Liver (tissue), 3 donors: Measurements from ENCODE around the gene SMC4.

Experiments used
- EGR1 ChIP-seq, 2 donors: IDR thresholded peaks; 2 replicates each; pipeline ENCODE4 v1.6.1; 2016 to 2018; ENCODE audit warnings: antibody characterized with exemption in 2 of 2, low read depth in 2 of 2
- FOXA1 ChIP-seq: IDR thresholded peaks from 2 replicates; pipeline ENCODE4 v1.6.1; 2016; ENCODE audit warnings: antibody characterized with exemption
- GABPA ChIP-seq, 2 donors: IDR thresholded peaks in 1 of 2; conservative IDR thresholded peaks in 1 of 2; 2 replicates each; pipeline ENCODE4 v1.6.1; 2016; ENCODE audit warnings: antibody characterized with exemption in 2 of 2, mild to moderate bottlenecking in 1 of 2, moderate library complexity in 1 of 2
- JUND ChIP-seq, 2 donors: IDR thresholded peaks; 2 replicates each; pipeline ENCODE4 v1.6.1; 2016; ENCODE audit warnings: antibody characterized with exemption in 2 of 2
- RAD21 ChIP-seq, 2 donors: IDR thresholded peaks; 2 replicates each; pipeline ENCODE4 v1.6.1; 2016; ENCODE audit warnings: antibody characterized with exemption in 2 of 2, mild to moderate bottlenecking in 2 of 2
- RXRA ChIP-seq, 2 donors: IDR thresholded peaks; 2 replicates each; pipeline ENCODE4 v1.6.1; 2017 to 2018; ENCODE audit warnings: antibody characterized with exemption in 2 of 2, mild to moderate bottlenecking in 1 of 2
- SP1 ChIP-seq: IDR thresholded peaks from 2 replicates; pipeline ENCODE4 v1.6.1; 2018; ENCODE audit warnings: antibody characterized with exemption, mild to moderate bottlenecking
- TAF1 ChIP-seq: conservative IDR thresholded peaks from 2 replicates; pipeline ENCODE4 v1.6.1; 2016; ENCODE audit warnings: antibody characterized with exemption, mild to moderate bottlenecking
- YY1 ChIP-seq: IDR thresholded peaks from 2 replicates; pipeline ENCODE4 v1.6.1; 2016; ENCODE audit warnings: antibody characterized with exemption, mild to moderate bottlenecking
- TF ChIP-seq, protein P1 (sequence below): fragments of 150-350 bp; IDR thresholded peaks from 2 replicates; pipeline ENCODE4 v1.5.1; 2017; ENCODE audit warnings: improper control_type of control experiment, low read depth, low read length; ENCODE audit not compliant: missing input control
- TF ChIP-seq, protein P2 (sequence below): IDR thresholded peaks from 2 replicates; pipeline ENCODE4 v1.6.1; 2016; ENCODE audit warnings: antibody characterized with exemption, mild to moderate bottlenecking
- TF ChIP-seq, protein P3 (sequence below): IDR thresholded peaks from 2 replicates; pipeline ENCODE4 v1.6.1; 2016; ENCODE audit warnings: antibody characterized with exemption
- TF ChIP-seq, protein P4 (sequence below): IDR thresholded peaks from 2 replicates; pipeline ENCODE4 v1.6.1; 2016; ENCODE audit warnings: antibody characterized with exemption
- TF ChIP-seq, protein P5 (sequence below): IDR thresholded peaks from 2 replicates; pipeline ENCODE4 v1.6.1; 2016; ENCODE audit warnings: antibody characterized with exemption
- donor health status: healthy.
- donor health status: healthy.

DNA sequence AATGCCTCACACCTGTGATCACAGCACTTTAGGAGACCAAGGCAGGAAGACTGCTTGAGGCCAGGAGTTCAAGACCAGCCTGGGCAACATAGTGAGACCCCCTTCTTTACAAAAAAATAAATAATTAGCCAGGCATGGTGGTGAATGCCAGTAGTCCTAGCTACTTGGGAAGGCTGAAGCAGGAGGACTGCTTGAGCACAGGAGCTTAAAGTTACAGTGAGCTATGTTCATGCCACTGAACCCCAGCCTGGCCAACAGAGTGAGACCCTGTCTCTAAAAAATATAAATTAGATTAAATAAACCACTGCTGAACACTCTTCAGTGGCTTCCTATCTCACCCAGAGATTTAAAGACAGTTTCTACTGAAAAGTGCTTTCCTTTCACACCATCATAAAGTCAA, 6.7 kb upstream of the SMC4 start:
- TF ChIP-seq, protein P1, sequence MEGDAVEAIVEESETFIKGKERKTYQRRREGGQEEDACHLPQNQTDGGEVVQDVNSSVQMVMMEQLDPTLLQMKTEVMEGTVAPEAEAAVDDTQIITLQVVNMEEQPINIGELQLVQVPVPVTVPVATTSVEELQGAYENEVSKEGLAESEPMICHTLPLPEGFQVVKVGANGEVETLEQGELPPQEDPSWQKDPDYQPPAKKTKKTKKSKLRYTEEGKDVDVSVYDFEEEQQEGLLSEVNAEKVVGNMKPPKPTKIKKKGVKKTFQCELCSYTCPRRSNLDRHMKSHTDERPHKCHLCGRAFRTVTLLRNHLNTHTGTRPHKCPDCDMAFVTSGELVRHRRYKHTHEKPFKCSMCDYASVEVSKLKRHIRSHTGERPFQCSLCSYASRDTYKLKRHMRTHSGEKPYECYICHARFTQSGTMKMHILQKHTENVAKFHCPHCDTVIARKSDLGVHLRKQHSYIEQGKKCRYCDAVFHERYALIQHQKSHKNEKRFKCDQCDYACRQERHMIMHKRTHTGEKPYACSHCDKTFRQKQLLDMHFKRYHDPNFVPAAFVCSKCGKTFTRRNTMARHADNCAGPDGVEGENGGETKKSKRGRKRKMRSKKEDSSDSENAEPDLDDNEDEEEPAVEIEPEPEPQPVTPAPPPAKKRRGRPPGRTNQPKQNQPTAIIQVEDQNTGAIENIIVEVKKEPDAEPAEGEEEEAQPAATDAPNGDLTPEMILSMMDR = no peak
- TF ChIP-seq, protein P2, sequence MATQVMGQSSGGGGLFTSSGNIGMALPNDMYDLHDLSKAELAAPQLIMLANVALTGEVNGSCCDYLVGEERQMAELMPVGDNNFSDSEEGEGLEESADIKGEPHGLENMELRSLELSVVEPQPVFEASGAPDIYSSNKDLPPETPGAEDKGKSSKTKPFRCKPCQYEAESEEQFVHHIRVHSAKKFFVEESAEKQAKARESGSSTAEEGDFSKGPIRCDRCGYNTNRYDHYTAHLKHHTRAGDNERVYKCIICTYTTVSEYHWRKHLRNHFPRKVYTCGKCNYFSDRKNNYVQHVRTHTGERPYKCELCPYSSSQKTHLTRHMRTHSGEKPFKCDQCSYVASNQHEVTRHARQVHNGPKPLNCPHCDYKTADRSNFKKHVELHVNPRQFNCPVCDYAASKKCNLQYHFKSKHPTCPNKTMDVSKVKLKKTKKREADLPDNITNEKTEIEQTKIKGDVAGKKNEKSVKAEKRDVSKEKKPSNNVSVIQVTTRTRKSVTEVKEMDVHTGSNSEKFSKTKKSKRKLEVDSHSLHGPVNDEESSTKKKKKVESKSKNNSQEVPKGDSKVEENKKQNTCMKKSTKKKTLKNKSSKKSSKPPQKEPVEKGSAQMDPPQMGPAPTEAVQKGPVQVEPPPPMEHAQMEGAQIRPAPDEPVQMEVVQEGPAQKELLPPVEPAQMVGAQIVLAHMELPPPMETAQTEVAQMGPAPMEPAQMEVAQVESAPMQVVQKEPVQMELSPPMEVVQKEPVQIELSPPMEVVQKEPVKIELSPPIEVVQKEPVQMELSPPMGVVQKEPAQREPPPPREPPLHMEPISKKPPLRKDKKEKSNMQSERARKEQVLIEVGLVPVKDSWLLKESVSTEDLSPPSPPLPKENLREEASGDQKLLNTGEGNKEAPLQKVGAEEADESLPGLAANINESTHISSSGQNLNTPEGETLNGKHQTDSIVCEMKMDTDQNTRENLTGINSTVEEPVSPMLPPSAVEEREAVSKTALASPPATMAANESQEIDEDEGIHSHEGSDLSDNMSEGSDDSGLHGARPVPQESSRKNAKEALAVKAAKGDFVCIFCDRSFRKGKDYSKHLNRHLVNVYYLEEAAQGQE = no peak
- TF ChIP-seq EGR1 (IDR thresholded peaks at IDR 0.05; ENCODE audit: low read depth in 2 of 2) = no peak
- TF ChIP-seq, protein P3, sequence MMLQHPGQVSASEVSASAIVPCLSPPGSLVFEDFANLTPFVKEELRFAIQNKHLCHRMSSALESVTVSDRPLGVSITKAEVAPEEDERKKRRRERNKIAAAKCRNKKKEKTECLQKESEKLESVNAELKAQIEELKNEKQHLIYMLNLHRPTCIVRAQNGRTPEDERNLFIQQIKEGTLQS = no peak
- TF ChIP-seq TAF1 = no peak
- no peak for TF ChIP-seq RXRA (IDR thresholded peaks at IDR 0.05)
- TF ChIP-seq RAD21 (IDR thresholded peaks at IDR 0.05) = no peak
- TF ChIP-seq FOXA1 = no peak
- no peak for TF ChIP-seq JUND (IDR thresholded peaks at IDR 0.05)
- no peak for TF ChIP-seq SP1
- TF ChIP-seq, protein P4, sequence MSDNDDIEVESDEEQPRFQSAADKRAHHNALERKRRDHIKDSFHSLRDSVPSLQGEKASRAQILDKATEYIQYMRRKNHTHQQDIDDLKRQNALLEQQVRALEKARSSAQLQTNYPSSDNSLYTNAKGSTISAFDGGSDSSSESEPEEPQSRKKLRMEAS = no peak
- TF ChIP-seq, protein P5, sequence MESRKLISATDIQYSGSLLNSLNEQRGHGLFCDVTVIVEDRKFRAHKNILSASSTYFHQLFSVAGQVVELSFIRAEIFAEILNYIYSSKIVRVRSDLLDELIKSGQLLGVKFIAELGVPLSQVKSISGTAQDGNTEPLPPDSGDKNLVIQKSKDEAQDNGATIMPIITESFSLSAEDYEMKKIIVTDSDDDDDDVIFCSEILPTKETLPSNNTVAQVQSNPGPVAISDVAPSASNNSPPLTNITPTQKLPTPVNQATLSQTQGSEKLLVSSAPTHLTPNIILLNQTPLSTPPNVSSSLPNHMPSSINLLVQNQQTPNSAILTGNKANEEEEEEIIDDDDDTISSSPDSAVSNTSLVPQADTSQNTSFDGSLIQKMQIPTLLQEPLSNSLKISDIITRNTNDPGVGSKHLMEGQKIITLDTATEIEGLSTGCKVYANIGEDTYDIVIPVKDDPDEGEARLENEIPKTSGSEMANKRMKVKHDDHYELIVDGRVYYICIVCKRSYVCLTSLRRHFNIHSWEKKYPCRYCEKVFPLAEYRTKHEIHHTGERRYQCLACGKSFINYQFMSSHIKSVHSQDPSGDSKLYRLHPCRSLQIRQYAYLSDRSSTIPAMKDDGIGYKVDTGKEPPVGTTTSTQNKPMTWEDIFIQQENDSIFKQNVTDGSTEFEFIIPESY = no peak
- TF ChIP-seq YY1 = no peak
- no peak for TF ChIP-seq GABPA (IDR thresholded peaks at IDR 0.05 in 1 of 2, conservative IDR thresholded peaks at IDR 0.05 in 1 of 2)
